ENCODE data around the gene EFNA2. TPM values are rescaled to one million over a fixed set of nuclear protein-coding genes. Genes with fewer than 3 reads are reported as not detected.

EFNA2 gene
- polyA plus RNA-seq, 1 donor (not counting 4 experiments of a cell fraction or from before 2014, with no cell fraction given): not detected

DNA sequence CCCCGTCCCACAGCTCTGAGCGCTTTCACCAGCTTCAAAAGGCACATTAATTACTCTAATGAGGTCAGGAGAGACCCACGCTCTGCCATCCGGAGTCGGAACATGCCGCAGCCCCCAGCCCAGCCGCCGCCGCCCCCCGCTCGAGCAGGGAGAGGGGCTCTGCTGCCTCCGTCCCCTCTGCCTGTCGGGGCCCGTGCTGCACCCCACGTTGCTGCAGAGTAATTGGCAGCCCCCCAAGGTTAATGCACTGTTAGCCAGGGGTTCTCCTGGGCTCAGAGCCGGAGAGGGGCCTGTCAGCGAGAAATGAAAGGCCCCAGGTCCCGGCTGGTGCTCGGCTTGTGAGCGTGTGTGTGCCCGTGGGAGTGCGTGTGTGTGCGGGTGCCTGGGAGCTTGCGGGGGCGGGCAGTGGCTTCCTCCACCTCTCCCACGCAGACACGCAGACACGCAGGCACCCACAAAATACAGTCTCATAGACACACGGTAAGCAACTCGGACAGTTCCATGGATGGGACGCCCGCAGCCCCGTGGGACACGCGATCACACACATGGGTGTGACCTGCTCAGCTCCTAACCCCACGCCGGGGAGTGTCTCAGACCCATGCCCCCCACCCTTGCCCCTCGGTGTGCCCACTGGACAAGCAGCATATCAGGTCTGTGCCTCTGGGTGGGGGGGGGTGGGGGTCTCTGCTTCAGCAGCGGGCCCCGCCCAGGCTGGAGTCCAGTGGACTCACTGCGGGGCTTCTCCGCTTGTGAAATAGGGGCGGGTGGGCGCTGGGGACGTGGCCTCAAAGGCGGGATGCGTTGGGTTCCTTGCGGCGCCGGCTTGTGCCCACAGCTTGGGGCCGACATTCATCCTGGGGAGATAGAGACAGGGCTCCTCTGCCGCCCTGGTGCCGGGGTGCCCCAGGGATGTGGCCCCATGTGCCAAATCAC is 4.8 kb upstream of the EFNA2 start:
- H3K9ac ChIP-seq (ENCODE audit: control insufficient read depth, extremely low read depth, insufficient read depth, low read length): no peak overlapping the region
- DNase-seq (ENCODE audit: low read depth, low spot score) (no peak), FAIRE-seq (no peak)
- H3K9me1 ChIP-seq (ENCODE audit: control insufficient read depth, extremely low read depth, insufficient read depth, low read length): no peaks in the 10 kb centered on the region
- H3K9me3 ChIP-seq (ENCODE audit: control insufficient read depth, low read depth, low read length): no peaks in the 10 kb centered on the region
- TF ChIP-seq, protein P1, sequence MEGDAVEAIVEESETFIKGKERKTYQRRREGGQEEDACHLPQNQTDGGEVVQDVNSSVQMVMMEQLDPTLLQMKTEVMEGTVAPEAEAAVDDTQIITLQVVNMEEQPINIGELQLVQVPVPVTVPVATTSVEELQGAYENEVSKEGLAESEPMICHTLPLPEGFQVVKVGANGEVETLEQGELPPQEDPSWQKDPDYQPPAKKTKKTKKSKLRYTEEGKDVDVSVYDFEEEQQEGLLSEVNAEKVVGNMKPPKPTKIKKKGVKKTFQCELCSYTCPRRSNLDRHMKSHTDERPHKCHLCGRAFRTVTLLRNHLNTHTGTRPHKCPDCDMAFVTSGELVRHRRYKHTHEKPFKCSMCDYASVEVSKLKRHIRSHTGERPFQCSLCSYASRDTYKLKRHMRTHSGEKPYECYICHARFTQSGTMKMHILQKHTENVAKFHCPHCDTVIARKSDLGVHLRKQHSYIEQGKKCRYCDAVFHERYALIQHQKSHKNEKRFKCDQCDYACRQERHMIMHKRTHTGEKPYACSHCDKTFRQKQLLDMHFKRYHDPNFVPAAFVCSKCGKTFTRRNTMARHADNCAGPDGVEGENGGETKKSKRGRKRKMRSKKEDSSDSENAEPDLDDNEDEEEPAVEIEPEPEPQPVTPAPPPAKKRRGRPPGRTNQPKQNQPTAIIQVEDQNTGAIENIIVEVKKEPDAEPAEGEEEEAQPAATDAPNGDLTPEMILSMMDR (optimal IDR thresholded peaks at IDR 0.05 in 1 of 3, IDR thresholded peaks at IDR 0.05 in 1 of 3, conservative IDR thresholded peaks at IDR 0.05 in 1 of 3; ENCODE audit: extremely low read depth in 1 of 3, insufficient read depth in 2 of 3, low read length in 3 of 3): no peak
- no peak for TF ChIP-seq EZH2 (IDR thresholded peaks at IDR 0.05; ENCODE audit: low read length)
- no peak overlapping the region for H3K27ac ChIP-seq (ENCODE audit: control insufficient read depth, insufficient read depth, low read length)
- H4K20me1 ChIP-seq (ENCODE audit: control insufficient read depth, extremely low read depth, insufficient read depth, low read length): peaks cover 14% of the 10 kb centered on the region
- peaks cover 8% of the 10 kb centered on the region for H3K79me2 ChIP-seq (ENCODE audit: control insufficient read depth, insufficient read depth, low read length)
- peaks cover 7 to 19% of the 10 kb centered on the region in 2 experiments for H3K36me3 ChIP-seq (ENCODE audit: control insufficient read depth in 2 of 2, extremely low read depth in 1 of 2, insufficient read depth in 2 of 2, low read length in 2 of 2)
- peaks cover 28% of the 10 kb centered on the region for H3K27me3 ChIP-seq (ENCODE audit: control insufficient read depth, extremely low read depth, insufficient read depth, low read length)
- no peak overlapping the region for H2AFZ ChIP-seq (ENCODE audit: control insufficient read depth, low read length)
- H3K4me1 ChIP-seq (ENCODE audit: control insufficient read depth, extremely low read depth, insufficient read depth, low read length): peaks cover 5% of the 10 kb centered on the region
- no peak overlapping the region for H3K4me2 ChIP-seq (ENCODE audit: control insufficient read depth, extremely low read depth, insufficient read depth, low read depth, low read length)
- no peak overlapping the region for H3K4me3 ChIP-seq (ENCODE audit: control insufficient read depth in 2 of 3, extremely low read depth in 1 of 3, insufficient read depth in 2 of 3, low read depth in 1 of 3, low read length in 3 of 3)
- dilution Hi-C loops (cut with MboI; ENCODE audit: extremely low pct_ligation_motif_present, low sequenced_read_pairs): no loop called here

DNA sequence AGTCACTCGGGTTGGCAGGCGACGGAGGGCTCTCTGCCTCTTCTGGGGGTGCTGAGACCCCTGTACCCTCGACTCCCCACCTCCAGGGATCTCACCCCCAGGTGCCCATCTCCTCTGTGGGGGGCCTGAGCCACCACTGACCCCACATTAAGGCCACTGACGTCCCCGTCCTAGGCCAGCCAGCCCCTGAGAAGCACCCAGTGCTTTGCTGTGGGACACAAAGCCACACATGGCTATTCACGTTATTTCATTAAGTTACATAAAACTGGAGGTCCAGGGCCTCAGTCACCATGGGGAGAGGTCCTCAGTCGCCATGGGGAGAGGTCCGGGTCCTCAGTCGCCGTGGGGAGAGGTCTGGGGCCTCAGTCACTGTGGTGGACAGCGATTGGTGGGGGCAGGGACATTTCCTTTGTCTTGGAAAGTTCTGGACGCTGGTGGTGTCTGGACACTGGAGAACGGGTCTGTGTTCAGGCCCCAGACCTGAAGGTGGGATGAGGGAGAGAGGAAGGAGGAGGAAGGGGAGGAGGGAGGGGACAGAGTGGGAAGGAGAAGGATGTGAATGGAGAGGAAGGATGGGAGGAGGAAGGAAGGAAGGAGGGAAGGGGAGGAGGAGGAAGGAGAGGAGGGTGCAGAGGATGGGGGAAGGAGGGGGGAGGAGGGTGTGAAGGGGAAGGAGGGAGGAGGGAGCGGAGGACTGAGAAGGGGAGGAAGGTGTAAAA is 3.9 kb upstream of the EFNA2 start:
- dilution Hi-C loops (cut with MboI; ENCODE audit: extremely low pct_ligation_motif_present, low sequenced_read_pairs): no loop called here

More for the DNA sequence above, 3.9 kb upstream of the EFNA2 start:
- peaks cover under 1% of the 10 kb centered on the region for H3K79me2 ChIP-seq (ENCODE audit: control insufficient read depth, insufficient read depth, low read length)
- H3K27ac ChIP-seq (ENCODE audit: control insufficient read depth, insufficient read depth, low read length): no peak overlapping the region
- FAIRE-seq: no peak
- H3K9ac ChIP-seq (ENCODE audit: control insufficient read depth, extremely low read depth, insufficient read depth, low read length): no peak overlapping the region
- no peak overlapping the region for H3K4me2 ChIP-seq (ENCODE audit: control insufficient read depth, extremely low read depth, insufficient read depth, low read depth, low read length)
- no peak for DNase-seq (ENCODE audit: low read depth, low spot score)
- H3K27me3 ChIP-seq (ENCODE audit: control insufficient read depth, extremely low read depth, insufficient read depth, low read length): peaks cover 33% of the 10 kb centered on the region
- TF ChIP-seq EZH2 (IDR thresholded peaks at IDR 0.05; ENCODE audit: low read length): no peak
- TF ChIP-seq, protein P1 (optimal IDR thresholded peaks at IDR 0.05 in 1 of 3, IDR thresholded peaks at IDR 0.05 in 1 of 3, conservative IDR thresholded peaks at IDR 0.05 in 1 of 3; ENCODE audit: extremely low read depth in 1 of 3, insufficient read depth in 2 of 3, low read length in 3 of 3): no peak
- H4K20me1 ChIP-seq (ENCODE audit: control insufficient read depth, extremely low read depth, insufficient read depth, low read length): peaks cover 14% of the 10 kb centered on the region
- H2AFZ ChIP-seq (ENCODE audit: control insufficient read depth, low read length): no peak overlapping the region
- no peaks in the 10 kb centered on the region for H3K9me3 ChIP-seq (ENCODE audit: control insufficient read depth, low read depth, low read length)
- no peaks in the 10 kb centered on the region for H3K4me1 ChIP-seq (ENCODE audit: control insufficient read depth, extremely low read depth, insufficient read depth, low read length)
- H3K9me1 ChIP-seq (ENCODE audit: control insufficient read depth, extremely low read depth, insufficient read depth, low read length): no peaks in the 10 kb centered on the region
- peaks cover 7 to 19% of the 10 kb centered on the region in 2 experiments for H3K36me3 ChIP-seq (ENCODE audit: control insufficient read depth in 2 of 2, extremely low read depth in 1 of 2, insufficient read depth in 2 of 2, low read length in 2 of 2)
- H3K4me3 ChIP-seq (ENCODE audit: control insufficient read depth in 2 of 3, extremely low read depth in 1 of 3, insufficient read depth in 2 of 3, low read depth in 1 of 3, low read length in 3 of 3): no peak overlapping the region
